Subcutaneous adipose tissue (tissue), 4 donors: ENCODE measurements around the gene MOB1B. TPM values are rescaled to one million over a fixed set of nuclear protein-coding genes. Genes with fewer than 3 reads are reported as not detected.

ENCODE experiments used
- CTCF ChIP-seq: fragments of 450-650 bp; IDR thresholded peaks from one replicate; pipeline ENCODE4 v1.5.1; 2016; ENCODE audit warnings: low read depth, mild to moderate bottlenecking, control low read depth, antibody characterized with exemption, moderate library complexity
- total RNA-seq, 4 donors: library from RNA; depleted of rRNA; stranded (reverse); fragments of >200 nt; gene quantifications; one replicate each; pipeline ENCODE4 v1.1.0, GENCODE V29; 2016

Gene MOB1B
- total RNA-seq, 4 donors from 2014 or later, result 10.9 to 23.6 (median 18.8) TPM

DNA sequence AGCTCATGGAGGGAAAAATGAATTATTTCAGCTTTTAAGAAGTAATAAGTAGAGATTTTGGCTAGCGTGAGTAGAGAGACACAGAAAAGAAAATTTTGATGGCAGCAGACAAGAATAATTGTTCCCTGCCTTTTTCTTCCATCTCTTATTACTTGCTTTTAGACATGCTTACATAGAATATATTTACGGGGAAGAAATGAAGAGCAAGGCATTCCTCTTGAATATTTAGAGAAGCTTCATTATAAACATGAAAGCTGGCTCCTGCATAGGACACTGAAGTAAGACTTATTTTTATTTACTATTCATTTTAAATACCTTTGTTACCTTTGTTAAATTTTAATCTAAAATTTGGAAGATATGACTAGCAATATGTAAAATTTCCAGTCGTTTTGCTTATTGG, 123.5 kb downstream of the MOB1B start:
- no peak for TF ChIP-seq CTCF

- TF ChIP-seq CTCF, result no peak
Observed at GRCh38 chr4:71026086-71026485, 123.9 kb downstream of the MOB1B start.

- TF ChIP-seq CTCF, result no peak
Observed at GRCh38 chr4:71027611-71028010, 125.4 kb downstream of the MOB1B start.

DNA sequence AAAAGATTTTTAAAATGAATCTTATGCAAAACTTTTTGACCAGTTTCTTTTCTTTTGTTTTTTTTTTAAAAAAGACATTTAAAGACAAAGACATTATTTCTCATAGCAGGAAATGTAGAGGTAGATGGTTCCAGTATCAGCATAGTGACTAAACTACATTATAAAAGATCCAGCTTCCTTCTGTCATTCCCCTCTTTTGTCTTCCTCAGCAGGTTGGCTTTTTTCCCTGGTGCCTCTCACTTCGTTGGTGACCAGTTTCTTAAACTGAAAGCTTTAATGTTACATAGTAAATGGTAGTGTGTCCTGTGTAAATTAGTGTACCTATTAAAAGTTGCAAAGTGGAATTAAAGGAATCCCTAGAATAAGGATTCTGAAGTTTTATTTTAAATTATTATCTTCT, 127.3 kb downstream of the MOB1B start:
- no peak for TF ChIP-seq CTCF

Other genes with a start within 250 kb of the MOB1B start
- gene JCHAIN, start 235.9 kb upstream of the MOB1B start, total RNA-seq, result 10 to 100 TPM in 1 of 4 donors, 1 to 10 TPM in 2, not detected in 1; 6.6 to 23.0 (median 6.8) TPM
- gene UTP3, start 213.8 kb upstream of the MOB1B start, total RNA-seq, result 10 to 100 TPM; 12.2 to 26.1 (median 16.1) TPM
- gene RUFY3, start 180.4 kb upstream of the MOB1B start, total RNA-seq, result 10 to 100 TPM; 47.1 to 75.3 (median 58.6) TPM
- gene GRSF1, start 62.5 kb upstream of the MOB1B start, total RNA-seq, result 10 to 100 TPM; 52.2 to 71.6 (median 56.3) TPM
- 10 to 100 TPM; 14.5 to 32.0 (median 25.2) TPM for gene DCK, start 91.3 kb downstream of the MOB1B start, total RNA-seq